ENCODE data around the gene WNK2.

Gene WNK2

GRCh38 chr9:93184432-93185265, 710 bp downstream of the WNK2 start:
- DNase-seq (ENCODE audit: extremely low read depth in 1 of 2, low read depth in 1 of 2): no peak

- DNase-seq (ENCODE audit: extremely low read depth in 1 of 2, low read depth in 1 of 2): no peak
These were observed 1.6 kb downstream of the WNK2 start for GRCh38 chr9:93185266-93186214.

DNA sequence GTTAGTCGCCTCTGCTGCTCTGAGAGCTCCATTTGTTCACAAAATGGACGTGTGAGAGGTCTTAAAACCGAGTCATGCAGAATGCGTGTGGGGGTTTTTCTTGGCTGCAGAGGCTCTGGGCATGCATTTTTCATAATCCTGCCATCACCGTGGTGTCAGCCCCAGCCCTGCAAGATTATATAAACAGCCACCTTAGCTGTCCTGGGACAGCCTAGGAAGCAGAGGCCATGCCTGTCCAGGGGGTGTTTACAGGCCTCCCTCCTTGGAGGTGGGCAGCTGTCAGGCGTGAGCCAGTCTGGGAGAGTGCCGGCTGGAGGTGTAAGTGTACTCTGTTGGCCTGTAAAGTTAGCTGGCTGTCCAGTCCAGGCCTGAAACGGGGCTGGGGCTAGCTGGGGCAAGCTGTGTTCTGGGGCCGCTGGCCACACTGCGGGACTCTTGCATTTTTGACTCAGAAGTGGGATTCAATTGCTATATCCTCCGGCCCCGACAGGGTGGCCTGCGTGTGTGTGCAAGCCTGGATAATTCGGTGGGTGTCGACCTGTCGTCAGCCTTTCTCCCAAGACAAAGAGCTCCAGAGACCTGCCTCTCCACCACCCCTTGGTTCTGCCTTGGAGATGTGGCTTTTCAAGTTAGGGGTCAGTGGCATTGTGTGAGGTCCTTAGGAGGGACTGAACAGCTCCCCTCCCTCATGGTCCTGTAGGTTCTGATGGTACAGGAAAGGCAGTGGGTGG, 2.4 kb downstream of the WNK2 start:
- no peak for DNase-seq (ENCODE audit: extremely low read depth in 1 of 2, low read depth in 1 of 2)

DNA sequence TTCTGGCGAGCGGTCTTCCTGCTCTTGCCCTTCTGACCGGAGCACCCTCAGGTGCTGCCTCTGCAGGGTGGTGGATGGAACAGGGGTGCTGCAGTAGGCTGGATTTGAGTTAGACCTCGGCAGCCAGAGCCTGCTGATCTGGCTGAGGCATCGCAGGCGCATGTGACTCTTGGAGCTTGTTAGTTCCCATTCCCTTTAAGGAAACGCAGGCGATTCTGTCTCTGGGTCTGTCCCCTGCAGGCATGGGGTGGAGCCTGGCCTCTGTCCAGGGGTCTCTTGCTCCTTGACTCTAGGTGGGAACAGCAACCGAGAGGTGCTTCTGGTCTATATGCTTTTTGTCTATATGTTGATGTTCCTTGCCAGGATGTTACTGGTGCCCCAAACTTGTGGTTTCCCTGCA, 3.1 kb downstream of the WNK2 start:
- DNase-seq (ENCODE audit: extremely low read depth in 1 of 2, low read depth in 1 of 2): no peak

- DNase-seq (ENCODE audit: extremely low read depth in 1 of 2, low read depth in 1 of 2): no peak
These were observed 3.6 kb downstream of the WNK2 start for GRCh38 chr9:93187574-93187973.

DNA sequence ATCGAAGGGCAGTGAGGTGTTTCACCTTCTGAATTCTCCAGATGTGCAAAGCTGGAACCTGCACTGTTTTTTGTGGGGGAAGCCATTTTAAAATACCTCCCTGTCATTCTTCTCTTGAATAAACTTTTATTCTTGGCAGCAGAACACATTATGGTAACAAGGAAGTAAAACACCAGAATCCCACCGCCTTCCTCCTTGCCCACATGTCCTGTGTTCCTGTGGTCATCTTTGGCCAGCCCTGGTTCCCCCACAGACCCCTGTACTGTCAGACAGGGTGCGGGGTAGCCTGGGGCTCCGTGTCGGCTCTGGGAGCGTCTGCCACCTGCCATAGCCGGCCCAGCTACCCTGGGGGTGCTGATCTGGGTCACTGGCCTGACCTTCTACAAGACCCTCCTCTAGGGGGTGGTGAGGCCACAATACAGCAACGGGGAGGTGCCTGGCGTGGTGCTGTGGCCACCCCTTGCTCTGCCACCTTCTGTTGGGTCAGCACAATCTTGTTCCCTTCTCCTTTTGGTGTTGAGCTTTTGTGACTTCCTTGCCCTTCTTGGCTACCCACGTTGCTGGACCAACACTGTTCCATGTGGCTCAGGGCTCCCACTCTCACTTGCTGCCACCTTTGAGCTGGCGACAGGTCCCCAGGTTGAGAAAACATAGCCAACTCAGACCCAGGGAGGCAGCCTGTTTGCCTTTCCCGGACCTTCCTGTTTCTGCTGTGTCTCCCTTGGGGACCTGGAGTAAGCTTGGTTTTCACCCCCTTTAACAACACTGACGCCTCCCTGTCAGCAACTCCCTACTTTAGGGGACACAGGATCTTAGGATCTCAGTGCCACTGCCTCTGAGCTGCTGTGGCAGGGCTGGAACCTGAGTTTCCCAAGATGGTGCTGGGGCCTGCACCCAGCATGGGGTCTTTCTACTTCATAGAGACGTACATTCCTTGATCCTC, 4.8 kb downstream of the WNK2 start:
- DNase-seq (ENCODE audit: extremely low read depth in 1 of 2, low read depth in 1 of 2): no peak

- no peak for DNase-seq (ENCODE audit: extremely low read depth in 1 of 2, low read depth in 1 of 2)
These were observed 5.6 kb downstream of the WNK2 start for GRCh38 chr9:93189369-93190132.

DNA sequence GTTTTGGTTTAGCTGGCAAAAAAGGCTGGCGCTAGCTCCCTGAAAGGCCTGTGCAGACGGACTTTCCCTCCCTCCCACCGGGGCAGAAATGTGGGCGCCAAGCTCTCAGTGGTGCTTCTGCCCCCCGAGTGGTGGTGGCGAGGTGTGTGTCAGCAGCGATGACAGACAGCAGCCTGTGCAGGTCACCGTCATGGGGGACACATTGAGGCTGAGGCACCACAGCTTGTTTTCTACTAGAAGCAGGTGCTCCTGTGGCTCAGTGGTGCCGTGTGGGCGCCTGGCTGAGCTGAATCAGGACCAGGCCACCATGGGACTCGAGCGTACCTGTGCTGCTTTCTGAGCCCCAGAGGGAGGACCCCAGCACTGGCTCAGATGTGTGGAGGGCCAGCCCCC, 6.2 kb downstream of the WNK2 start:
- no peak for DNase-seq (ENCODE audit: extremely low read depth in 1 of 2, low read depth in 1 of 2)

DNA sequence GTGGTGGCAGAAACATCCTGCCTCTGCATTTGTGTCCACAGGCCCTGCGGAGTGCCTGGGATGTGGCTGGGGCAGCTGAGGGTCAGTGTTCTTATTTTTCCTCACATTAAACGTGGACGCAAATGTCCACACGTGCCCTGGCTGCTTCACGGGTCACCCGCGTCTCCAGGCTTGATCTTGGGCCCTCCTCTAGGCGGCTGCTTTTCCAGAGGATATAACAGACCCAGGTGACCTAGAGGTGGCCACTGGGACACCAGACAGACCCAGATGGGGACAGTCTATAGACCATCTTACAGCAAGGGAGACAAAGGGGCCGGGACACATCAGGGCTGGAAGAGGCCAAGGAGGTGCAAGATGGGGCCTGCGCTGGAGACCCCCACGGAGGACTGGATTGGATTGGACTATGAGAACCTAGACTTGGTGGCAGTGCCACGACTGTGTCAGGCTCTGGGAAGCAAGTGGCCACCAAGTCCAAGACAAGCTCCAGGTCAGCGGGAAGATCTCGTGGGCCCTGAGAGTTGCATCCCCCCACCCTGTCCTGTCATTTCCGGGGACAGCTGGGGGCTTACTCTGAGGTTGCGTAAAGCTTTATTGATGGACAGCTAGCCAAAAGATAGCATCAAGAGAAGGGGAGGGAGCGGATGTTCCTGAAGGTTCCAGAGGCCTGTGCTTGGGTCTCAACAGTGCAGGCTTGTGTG, 6.9 kb downstream of the WNK2 start:
- no peak for DNase-seq (ENCODE audit: extremely low read depth in 1 of 2, low read depth in 1 of 2)

GRCh38 chr9:93191354-93191660, 7.4 kb downstream of the WNK2 start:
- no peak for DNase-seq (ENCODE audit: extremely low read depth in 1 of 2, low read depth in 1 of 2)

DNA sequence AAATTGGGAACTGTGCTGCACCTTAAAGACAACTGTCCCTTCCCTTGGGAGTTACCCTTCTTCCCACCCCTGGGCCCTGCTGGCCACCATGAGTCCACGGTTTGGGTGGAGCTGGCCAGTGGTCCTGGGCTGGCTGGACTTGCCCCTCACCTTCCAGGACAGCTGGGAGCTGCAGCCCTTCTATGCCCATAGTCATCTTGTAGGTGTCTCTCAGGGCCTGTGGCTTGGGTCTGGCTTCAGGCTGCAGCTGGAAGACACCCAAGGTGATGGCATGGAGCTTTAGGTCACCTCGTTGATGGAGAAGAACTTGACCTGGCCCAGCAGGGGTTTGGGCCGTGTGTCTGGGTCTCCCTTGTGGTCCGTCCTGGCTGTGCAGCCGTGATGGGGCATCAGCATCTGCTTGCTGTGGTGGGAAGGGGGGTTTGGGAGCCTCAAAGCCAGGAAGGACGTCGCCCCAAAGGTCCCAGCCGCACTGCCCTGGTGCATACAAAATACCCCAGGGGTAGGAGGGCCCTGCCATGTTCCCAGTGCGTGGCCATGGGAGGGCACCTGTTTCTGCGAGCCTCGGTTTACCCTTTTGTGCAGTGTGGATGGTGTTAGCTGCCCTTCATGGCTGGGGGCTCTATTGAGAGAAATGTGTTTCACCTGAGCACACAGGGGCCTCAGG, 8.9 kb downstream of the WNK2 start:
- DNase-seq (ENCODE audit: extremely low read depth in 1 of 2, low read depth in 1 of 2): no peak

GRCh38 chr9:93193388-93194220, 9.7 kb downstream of the WNK2 start:
- no peak for DNase-seq (ENCODE audit: extremely low read depth in 1 of 2, low read depth in 1 of 2)

- DNase-seq (ENCODE audit: extremely low read depth in 1 of 2, low read depth in 1 of 2): no peak
These were observed 10.3 kb downstream of the WNK2 start for GRCh38 chr9:93194221-93194625.

DNA sequence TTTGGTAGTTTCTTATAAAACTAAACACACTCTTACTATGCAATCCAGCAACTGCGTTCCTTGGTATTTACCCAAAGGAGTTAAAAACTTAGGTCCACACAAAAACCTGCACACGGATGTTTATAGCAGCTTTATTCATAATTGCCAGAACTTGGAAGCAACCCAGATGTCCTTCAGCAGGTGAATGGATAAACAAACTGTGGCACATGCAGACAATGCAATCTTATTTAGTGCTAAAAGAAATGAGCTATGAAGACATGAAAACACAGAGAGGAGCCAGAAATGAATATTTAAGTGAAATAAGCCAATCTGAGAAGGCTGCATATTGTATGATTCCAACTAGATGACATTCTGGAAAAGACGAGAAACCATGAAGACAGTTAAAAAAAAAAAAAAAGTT, 10.7 kb downstream of the WNK2 start:
- no peak for DNase-seq (ENCODE audit: extremely low read depth in 1 of 2, low read depth in 1 of 2)

DNA sequence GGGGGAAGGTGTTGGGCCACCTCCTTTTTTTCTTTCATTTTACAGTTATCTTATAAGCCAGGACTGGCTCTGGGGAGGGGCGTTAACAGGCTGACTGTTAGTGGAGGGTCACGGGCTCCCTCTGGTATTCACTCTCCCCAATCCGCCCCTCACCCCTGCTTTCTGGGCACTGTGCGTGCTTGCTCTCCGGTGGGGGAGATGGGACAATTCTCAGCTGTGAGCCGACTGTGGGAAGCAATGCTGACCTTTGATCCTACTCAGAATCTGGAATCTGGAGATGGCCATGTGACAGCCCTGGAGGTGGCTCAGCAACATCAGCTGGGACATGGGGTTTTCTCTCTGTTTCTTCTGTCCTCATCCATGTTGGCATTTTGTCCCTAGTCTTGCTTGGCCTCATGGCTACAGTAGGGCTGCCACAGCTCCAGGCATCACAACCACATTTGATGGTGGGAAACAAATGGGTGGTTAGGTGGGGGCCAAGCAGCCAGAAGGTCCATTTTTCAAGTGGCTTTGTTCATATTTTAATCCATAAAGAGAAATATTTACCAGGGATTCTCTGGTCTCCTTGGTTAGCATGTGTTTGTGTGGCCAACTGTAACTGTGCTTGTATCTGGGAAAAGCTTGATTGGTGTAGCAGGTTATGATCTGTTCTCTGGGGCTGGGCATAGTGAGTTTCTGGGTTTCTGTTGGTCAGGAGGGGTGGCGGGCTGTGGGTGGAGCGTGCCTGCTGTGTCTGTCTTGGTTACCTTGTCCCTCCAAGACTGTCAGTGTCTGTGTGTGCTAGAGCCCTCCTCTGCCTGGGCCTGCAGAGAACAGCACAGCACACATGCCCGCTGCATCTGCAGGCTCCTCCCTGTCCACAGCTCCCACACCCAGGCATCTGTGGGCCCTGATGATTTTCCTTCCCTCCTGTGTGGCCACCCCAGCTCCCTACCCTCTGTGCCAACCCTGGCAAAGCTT, 12.4 kb downstream of the WNK2 start:
- no peak for DNase-seq (ENCODE audit: extremely low read depth in 1 of 2, low read depth in 1 of 2)

DNA sequence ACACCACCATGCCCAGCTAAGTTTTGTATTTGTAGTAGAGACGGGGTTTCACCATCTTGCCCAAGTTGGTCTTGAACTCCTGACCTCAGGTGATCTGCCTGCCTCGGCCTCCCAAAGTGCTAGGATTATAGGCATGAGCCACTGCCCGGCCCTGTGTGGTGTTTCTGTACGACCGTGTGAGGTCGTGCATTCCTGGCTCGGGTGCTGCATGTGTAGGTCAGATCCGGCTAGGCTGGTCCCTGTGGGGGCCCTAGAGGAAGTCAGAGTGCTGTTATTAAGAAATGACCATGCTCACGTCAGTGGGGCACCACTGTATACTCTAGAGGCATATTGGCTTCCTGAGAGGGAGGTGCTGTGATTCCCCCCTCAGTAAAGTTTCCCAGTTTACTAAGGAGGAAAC, 13.7 kb downstream of the WNK2 start:
- DNase-seq (ENCODE audit: extremely low read depth in 1 of 2, low read depth in 1 of 2): no peak

Data from activated CD8-positive, alpha-beta memory T cell treated with anti-CD3 and anti-CD28 coated beads for 1 hour (primary cell).